HL-60/S4 treated with phorbol 12-myristate 13-acetate at 8.2 ng/mL for 4 days and 3 days (cell line): Measurements from ENCODE around the gene TMEM41B.

Experiments
- in situ Hi-C: fragments of 300-500 bp; cut with MboI; formaldehyde crosslinking; loops from 2 replicates; pipeline ENCODE4 v1.15.0; 2022; ENCODE audit warnings: low sequenced_read_pairs

Gene TMEM41B

GRCh38 chr11:9310485-9311090 lies 3.8 kb downstream of the TMEM41B start:
- in situ Hi-C loops, result no loop called here

GRCh38 chr11:9304178-9304577 lies 10.2 kb downstream of the TMEM41B start:
- in situ Hi-C loops, result no loop called here

- in situ Hi-C loops, result no loop called here
Measured at GRCh38 chr11:9302448-9302847, 11.9 kb downstream of the TMEM41B start.

GRCh38 chr11:9301720-9302119 lies 12.7 kb downstream of the TMEM41B start:
- in situ Hi-C loops, result no loop called here

GRCh38 chr11:9293646-9294045 lies 20.7 kb downstream of the TMEM41B start:
- in situ Hi-C loops, result no loop called here

- in situ Hi-C loops, result no loop called here
Measured at GRCh38 chr11:9285850-9286587, 28.4 kb downstream of the TMEM41B start.

GRCh38 chr11:9280655-9281301 lies 33.6 kb downstream of the TMEM41B start:
- in situ Hi-C loops, result no loop called here

GRCh38 chr11:9277176-9277575 lies 37.2 kb downstream of the TMEM41B start:
- in situ Hi-C loops, result no loop called here

GRCh38 chr11:9276571-9276970 lies 37.8 kb downstream of the TMEM41B start:
- in situ Hi-C loops, result no loop called here

GRCh38 chr11:9274499-9275258 lies 39.7 kb downstream of the TMEM41B start:
- in situ Hi-C loops, result no loop called here

GRCh38 chr11:9273376-9274336 lies 40.7 kb downstream of the TMEM41B start:
- in situ Hi-C loops, result no loop called here

- in situ Hi-C loops, result no loop called here
Measured at GRCh38 chr11:9269492-9270013, 44.8 kb downstream of the TMEM41B start.

GRCh38 chr11:9267680-9268079 lies 46.7 kb downstream of the TMEM41B start:
- in situ Hi-C loops, result no loop called here

- in situ Hi-C loops, result no loop called here
Measured at GRCh38 chr11:9266926-9267325, 47.5 kb downstream of the TMEM41B start.

GRCh38 chr11:9266132-9266736 lies 48.2 kb downstream of the TMEM41B start:
- in situ Hi-C loops, result no loop called here

GRCh38 chr11:9265211-9266131 lies 48.9 kb downstream of the TMEM41B start, which contains the start of gene DENND5A:
DENND5A (minus strand) TSS chr11:9265350; CDS start chr11:9265069, 281 bp downstream.
- in situ Hi-C loops, result no loop called here

- in situ Hi-C loops, result no loop called here
Measured at GRCh38 chr11:9264316-9265210, 49.8 kb downstream of the TMEM41B start.
